HG03175 (cell line): ENCODE measurements around the gene PRKAB2.
"Not testable (repeated sequence)": the region's sequence is repeated elsewhere in the genome, so short reads cannot be mapped to it uniquely, and the experiment has no call there.

Experiments used
- ATAC-seq: cut with Tn5 transposase; IDR thresholded peaks from one replicate; pipeline ENCODE4 v1.9.1; 2021; ENCODE audit warnings: mild to moderate bottlenecking, moderate library complexity; ENCODE audit not compliant: unreplicated experiment

The PRKAB2 gene

GRCh38 chr1:147172168-147173016 lies at the start of gene PRKAB2:
Gene PRKAB2, minus strand, starts transcription at chr1:147172470. Its CDS starts 326 bp downstream, at chr1:147172144.
- ATAC-seq = peak; percentile 88

GRCh38 chr1:147218606-147219005 lies 46.3 kb upstream of the PRKAB2 start:
- ATAC-seq = no peak

GRCh38 chr1:147217141-147217540 lies 44.9 kb upstream of the PRKAB2 start:
- ATAC-seq = no peak

- ATAC-seq = no peak
Observed at GRCh38 chr1:147216124-147216523, 43.9 kb upstream of the PRKAB2 start.

GRCh38 chr1:147215540-147215916 lies 43.3 kb upstream of the PRKAB2 start:
- no peak for ATAC-seq

GRCh38 chr1:147214842-147215539 lies 42.7 kb upstream of the PRKAB2 start:
- no peak for ATAC-seq

- ATAC-seq = no peak
Observed at GRCh38 chr1:147214325-147214724, 42.1 kb upstream of the PRKAB2 start.

GRCh38 chr1:147213271-147213670 lies 41.0 kb upstream of the PRKAB2 start:
- no peak for ATAC-seq

- ATAC-seq = no peak
Observed at GRCh38 chr1:147211577-147211976, 39.3 kb upstream of the PRKAB2 start.

GRCh38 chr1:147210987-147211386 lies 38.7 kb upstream of the PRKAB2 start:
- ATAC-seq = no peak

GRCh38 chr1:147209825-147210821 lies 37.9 kb upstream of the PRKAB2 start:
- no peak for ATAC-seq

- no peak for ATAC-seq
Observed at GRCh38 chr1:147208619-147209018, 36.3 kb upstream of the PRKAB2 start.

GRCh38 chr1:147207192-147207591 lies 34.9 kb upstream of the PRKAB2 start:
- ATAC-seq = no peak

GRCh38 chr1:147204080-147204479 lies 31.8 kb upstream of the PRKAB2 start:
- no peak for ATAC-seq

GRCh38 chr1:147202576-147202975 lies 30.3 kb upstream of the PRKAB2 start:
- ATAC-seq = no peak

- no peak for ATAC-seq
Observed at GRCh38 chr1:147201786-147202185, 29.5 kb upstream of the PRKAB2 start.

GRCh38 chr1:147201276-147201675 lies 29.0 kb upstream of the PRKAB2 start:
- ATAC-seq = no peak

GRCh38 chr1:147197324-147197723 lies 25.1 kb upstream of the PRKAB2 start:
- not testable (repeated sequence) for ATAC-seq

- ATAC-seq = no peak
Observed at GRCh38 chr1:147189514-147189913, 17.2 kb upstream of the PRKAB2 start.

GRCh38 chr1:147185432-147185831 lies 13.2 kb upstream of the PRKAB2 start:
- no peak for ATAC-seq
